HG02885 (cell line): ENCODE measurements around the gene XYLT2.
A peak's percentile ranks its signal among the peaks of the same experiment; 100 is the strongest.
"Not testable (repeated sequence)": the region's sequence is repeated elsewhere in the genome, so short reads cannot be mapped to it uniquely, and the experiment has no call there.

Experiments used
- ATAC-seq: cut with Tn5 transposase; IDR thresholded peaks from one replicate; pipeline ENCODE4 v1.9.1; 2021; ENCODE audit warnings: mild to moderate bottlenecking; ENCODE audit not compliant: unreplicated experiment, poor library complexity

The XYLT2 gene

GRCh38 chr17:50345432-50346312, at the start of gene XYLT2:
Gene XYLT2, plus strand, starts transcription at chr17:50346126. Its CDS starts 15 bp downstream, at chr17:50346141.
- peak; percentile 85 for ATAC-seq

- no peak for ATAC-seq
Observed at GRCh38 chr17:50297407-50297865, 48.5 kb upstream of the XYLT2 start.

- ATAC-seq, result no peak
Observed at GRCh38 chr17:50298018-50298417, 47.9 kb upstream of the XYLT2 start.

- no peak for ATAC-seq
Observed at GRCh38 chr17:50299776-50300175, 46.1 kb upstream of the XYLT2 start.

- ATAC-seq, result not testable (repeated sequence)
Observed at GRCh38 chr17:50300824-50301223, 45.1 kb upstream of the XYLT2 start.

- no peak for ATAC-seq
Observed at GRCh38 chr17:50301891-50302584, 43.9 kb upstream of the XYLT2 start.

- ATAC-seq, result no peak
Observed at GRCh38 chr17:50303051-50303450, 42.9 kb upstream of the XYLT2 start.

GRCh38 chr17:50303596-50303995, 42.3 kb upstream of the XYLT2 start:
- ATAC-seq, result no peak

- ATAC-seq, result no peak
Observed at GRCh38 chr17:50304781-50305404, 41.0 kb upstream of the XYLT2 start.

- no peak for ATAC-seq
Observed at GRCh38 chr17:50307654-50308053, 38.3 kb upstream of the XYLT2 start.

GRCh38 chr17:50308666-50309065, 37.3 kb upstream of the XYLT2 start:
- no peak for ATAC-seq

GRCh38 chr17:50310455-50311111, 35.3 kb upstream of the XYLT2 start:
- no peak for ATAC-seq

GRCh38 chr17:50311112-50311460, 34.8 kb upstream of the XYLT2 start:
- ATAC-seq, result no peak

- no peak for ATAC-seq
Observed at GRCh38 chr17:50311483-50311882, 34.4 kb upstream of the XYLT2 start.

GRCh38 chr17:50312308-50312707, 33.6 kb upstream of the XYLT2 start:
- ATAC-seq, result no peak

GRCh38 chr17:50314456-50315011, 31.4 kb upstream of the XYLT2 start:
- no peak for ATAC-seq

GRCh38 chr17:50316016-50316587, 29.8 kb upstream of the XYLT2 start:
- no peak for ATAC-seq

GRCh38 chr17:50316660-50317059, 29.3 kb upstream of the XYLT2 start:
- ATAC-seq, result not testable (repeated sequence)

- ATAC-seq, result no peak
Observed at GRCh38 chr17:50317121-50317520, 28.8 kb upstream of the XYLT2 start.
